HepG2 (cell line): ENCODE measurements around the gene NPBWR2. TPM values are rescaled to one million over a fixed set of nuclear protein-coding genes. Genes with fewer than 3 reads are reported as not detected.

Source experiments
- ATAC-seq: fragments of 200-7000 bp; cut with Tn5 transposase; 3 replicates; pipeline ENCODE4 v1.9.1; 2020; ENCODE audit warnings: mild to moderate bottlenecking, moderate library complexity
- BruUV-seq: library from RNA; stranded (reverse); fragments of 400-500 nt; replicated peaks from 2 replicates; lab custom pipeline; 2021; lab: Mats Ljungman, UMichigan
- CTCF ChIA-PET: fragments of 300-600 bp; formaldehyde crosslinking; extraction: SDS; loops from one replicate; lab custom pipeline; 2021; ENCODE audit warnings: low total read pairs, inconsistent platforms, low intra/inter-chr PET ratio; lab: Yijun Ruan, JAX
- POLR2A ChIA-PET: fragments of 350-600 bp; sonication (Branson Sonifier 250); formaldehyde crosslinking; loops from one replicate; lab custom pipeline; 2020; ENCODE audit warnings: antibody characterized with exemption, inconsistent platforms; lab: Yijun Ruan, JAX
- DNase-seq: peaks from one replicate; pipeline ENCODE4 v3.0.0-alpha.2; 2015; ENCODE audit warnings: low spot score
- FAIRE-seq: peaks from 3 replicates; lab custom pipeline; 2011; peaks lifted over from hg19 to GRCh38; lab: Jason Lieb, UNC
- H2AFZ ChIP-seq: one replicate; pipeline ENCODE4 v1.6.1; 2011; ENCODE audit warnings: low read length, inconsistent platforms
- H3K27ac ChIP-seq: fragments of 300-600 bp; 3 replicates; pipeline ENCODE4 v1.8.0; 2011; ENCODE audit warnings: mixed run types, mild to moderate bottlenecking, mixed read lengths, low read length, inconsistent platforms; ENCODE audit not compliant: insufficient read depth; ENCODE audit errors: extremely low read length
- H3K27me3 ChIP-seq, 2 experiments: fragments of 200-600 bp in 1 of 2; 2 replicates in 1 of 2; 3 replicates in 1 of 2; pipeline versions ENCODE4 v1.6.0 to v1.8.0; 2011; ENCODE audit warnings: low read length in 2 of 2, mild to moderate bottlenecking in 2 of 2, moderate library complexity in 2 of 2, inconsistent platforms in 1 of 2; ENCODE audit not compliant: insufficient read depth in 2 of 2, control insufficient read depth in 1 of 2
- H3K36me3 ChIP-seq, 2 experiments: fragments of 200-600 bp in 1 of 2; replicated peaks in 1 of 2; 2 replicates in 1 of 2; 3 replicates in 1 of 2; pipeline versions ENCODE4 v1.5.1 to v1.8.0; 2011; ENCODE audit warnings: low read length in 2 of 2, inconsistent platforms in 1 of 2; ENCODE audit not compliant: insufficient read depth in 2 of 2, control insufficient read depth in 1 of 2
- H3K4me1 ChIP-seq: 2 replicates; pipeline ENCODE4 v1.5.1; 2012; ENCODE audit warnings: low read length, inconsistent platforms; ENCODE audit not compliant: insufficient read depth
- H3K4me2 ChIP-seq: 2 replicates; pipeline ENCODE4 v1.6.0; 2011; ENCODE audit warnings: low read depth, low read length, inconsistent platforms
- H3K4me3 ChIP-seq, 3 experiments: fragments of 200-600 bp in 1 of 3; sonication (generic), shearing (Covaris generic) in 1 of 3; replicated peaks in 1 of 3; 2 replicates each; pipeline ENCODE4 v1.5.1; 2011 to 2016; ENCODE audit warnings: low read length in 3 of 3, inconsistent platforms in 2 of 3, low read depth in 2 of 3, mild to moderate bottlenecking in 2 of 3, control low read depth in 1 of 3, mixed read lengths in 1 of 3; ENCODE audit not compliant: insufficient read depth in 1 of 3
- H3K79me2 ChIP-seq: one replicate; pipeline ENCODE4 v1.6.1; 2011; ENCODE audit warnings: low read length, inconsistent platforms; ENCODE audit not compliant: insufficient read depth
- H3K9ac ChIP-seq: 2 replicates; pipeline ENCODE4 v1.6.0; 2011; ENCODE audit warnings: mild to moderate bottlenecking, low read depth, low read length, inconsistent platforms; ENCODE audit not compliant: insufficient read depth
- H3K9me3 ChIP-seq: 2 replicates; pipeline ENCODE4 v1.5.1; 2012; ENCODE audit warnings: mild to moderate bottlenecking, low read length
- H4K20me1 ChIP-seq: 2 replicates; pipeline ENCODE4 v1.6.0; 2011; ENCODE audit warnings: inconsistent platforms, mild to moderate bottlenecking, low read length, moderate library complexity; ENCODE audit not compliant: insufficient read depth
- DRAP1 ChIP-seq: IDR thresholded peaks from 2 replicates; pipeline ENCODE4 v1.6.1; 2016; ENCODE audit warnings: missing genetic modification reagents, missing compliant biosample characterization
- KDM4B ChIP-seq: sonication (generic); formaldehyde crosslinking; IDR thresholded peaks from 2 replicates; pipeline ENCODE4 v1.4.0; 2020; ENCODE audit warnings: missing genetic modification reagents
- SMAD3 ChIP-seq: sonication (generic); formaldehyde crosslinking; IDR thresholded peaks from 2 replicates; pipeline ENCODE4 v1.4.0; 2020; ENCODE audit warnings: missing genetic modification reagents
- SMARCC2 ChIP-seq: fragments of 450-650 bp; IDR thresholded peaks from 2 replicates; pipeline ENCODE4 v1.6.1; 2017; ENCODE audit warnings: antibody characterized with exemption, mild to moderate bottlenecking
- SP2 ChIP-seq: sonication (generic); formaldehyde crosslinking; IDR thresholded peaks from 2 replicates; pipeline ENCODE4 v1.5.1; 2020; ENCODE audit warnings: mild to moderate bottlenecking, missing genetic modification reagents
- ZNF143 ChIP-seq: sonication (generic); formaldehyde crosslinking; IDR thresholded peaks from 2 replicates; pipeline ENCODE4 v1.4.0; 2020; ENCODE audit warnings: missing genetic modification reagents
- ZNF260 ChIP-seq: sonication (generic); formaldehyde crosslinking; IDR thresholded peaks from 2 replicates; pipeline ENCODE4 v1.4.0; 2020; ENCODE audit warnings: missing genetic modification reagents, low read depth, mild to moderate bottlenecking, borderline replicate concordance
- ZNF574 ChIP-seq: sonication (generic); formaldehyde crosslinking; IDR thresholded peaks from 2 replicates; pipeline ENCODE4 v1.4.0; 2020; ENCODE audit warnings: missing genetic modification reagents
- ZNF816 ChIP-seq: sonication (generic); formaldehyde crosslinking; IDR thresholded peaks from 2 replicates; pipeline ENCODE4 v1.8.0; 2022; ENCODE audit warnings: missing genetic modification reagents, mild to moderate bottlenecking, borderline replicate concordance
- WGBS: methylation state at CpG from one replicate; pipeline ENCODE4 v1.1.6; 2017; ENCODE audit warnings: low lambda C conversion rate; 5-methylcytosine and 5-hydroxymethylcytosine counted together
- in situ Hi-C: cut with HindIII; loops from 2 replicates; pipeline ENCODE4 v1.10.0; 2017; ENCODE audit warnings: low pct_unique_long_range_greater_than_20kb; ENCODE audit not compliant: extremely low pct_ligation_motif_present
- intact Hi-C: fragments of 100-400 bp; cut with micrococcal nuclease; formaldehyde crosslinking; loops from one replicate; pipeline ENCODE4 v1.10.0; 2022; ENCODE audit not compliant: unreplicated experiment
- polyA plus RNA-seq, 8 experiments: library from polyadenylated mRNA; depleted of rRNA in 3 of 8; stranded (reverse) in 7 of 8; unstranded in 1 of 8; fragments of >200 nt; fragmentation: Illumina TruSeq in 4 of 8; extraction: Trizol in 4 of 8; gene quantifications; 2 replicates each; pipeline versions ENCODE4 v1.2.1 to v1.2.3, GENCODE V29; 2011 to 2016; ENCODE audit warnings: low read depth in 4 of 8, missing spikeins in 1 of 8, mixed read lengths in 1 of 8; ENCODE audit not compliant: insufficient read depth in 1 of 8
- total RNA-seq, 5 experiments: library from RNA; depleted of rRNA; stranded (reverse); fragments of >200 nt; fragmentation: Illumina TruSeq; extraction: Trizol; gene quantifications; 2 replicates each; pipeline ENCODE4 v1.2.3, GENCODE V29; 2016; ENCODE audit warnings: low read depth in 1 of 5

Gene NPBWR2
- total and polyA plus RNA-seq, 2 of the 13 experiments (the other 11 are each of a cell fraction or from before 2014, with no cell fraction given), result not detected

GRCh38 chr20:64114356-64114971, 7.1 kb upstream of the NPBWR2 start (continued):
- TF ChIP-seq ZNF816, result no peak

GRCh38 chr20:64113796-64114355, 6.5 kb upstream of the NPBWR2 start:
- intact Hi-C loops, result no loop called here
- CTCF ChIA-PET, result no interaction called here
- BruUV-seq, result no TSS peak
- WGBS, result 27% methylated on average over 13 of the region's 13 CpGs
- Histone ChIP-seq H3K4me3 (no peak overlapping the region), H3K27me3 (peaks cover 29 to 65% of the 10 kb centered on the region in 2 experiments), H3K4me1 (peaks cover 21% of the 10 kb centered on the region), H3K79me2 (no peaks in the 10 kb centered on the region), H3K36me3 (no peaks in the 10 kb centered on the region), H3K27ac (no peak overlapping the region), H2AFZ (no peak overlapping the region), H3K4me2 (no peak overlapping the region), H3K9ac (no peak overlapping the region), H3K9me3 (no peaks in the 10 kb centered on the region), H4K20me1 (peaks cover 5% of the 10 kb centered on the region; the same call in 1 of the 2 replicates)
- in situ Hi-C loops, result no loop called here
- POLR2A ChIA-PET, result no interaction called here
- no peak for ATAC-seq
- FAIRE-seq, result no peak
- DNase-seq, result no peak
- no peak for TF ChIP-seq SMARCC2
- TF ChIP-seq ZNF574 (CRISPR knock-in tag), result no peak
- no peak for TF ChIP-seq DRAP1
- TF ChIP-seq SMAD3 (CRISPR knock-in tag), result no peak
- no peak for TF ChIP-seq ZNF143 (CRISPR knock-in tag)
- no peak for TF ChIP-seq KDM4B (CRISPR knock-in tag)
- TF ChIP-seq SP2 (CRISPR knock-in tag), result no peak
- TF ChIP-seq ZNF260 (CRISPR knock-in tag), result no peak
